ENCODE data around the gene GARRE1.

GRCh38 chr19:34298891-34299520 lies 44.7 kb downstream of the GARRE1 start:
- TF ChIP-seq POLR2AphosphoS5 (IDR thresholded peaks at IDR 0.05; ENCODE audit: insufficient read depth in 1 of 2, low read depth in 1 of 2) (no peak), CTCF (IDR thresholded peaks at IDR 0.05) (no peak), POLR2A (IDR thresholded peaks at IDR 0.05) (no peak)

All from vagina (tissue), 2 donors.